ENCODE data around the gene NTRK1. TPM values are rescaled to one million over a fixed set of nuclear protein-coding genes. Genes with fewer than 3 reads are reported as not detected.
A peak's percentile ranks its signal among the peaks of the same experiment; 100 is the strongest.

NTRK1 gene
- total and polyA plus RNA-seq, 2 of the 4 experiments (the other 2 are of a cell fraction), result not detected

GRCh38 chr1:156906206-156906906, 45.7 kb downstream of the NTRK1 start:
- Histone ChIP-seq H4K8ac (ENCODE audit: low read depth in 2 of 2, low read length in 2 of 2) (0 out of 4 replicates have a peak overlapping the region, but pooled peaks of 1 of the 2 experiments have one; percentile 27), H2BK20ac (ENCODE audit: low read depth, low read length) (no peak overlapping the region), H3K27ac (ENCODE audit: insufficient read depth, low read length) (no peak overlapping the region), H4K20me1 (ENCODE audit: insufficient read depth, low read length) (peaks cover 3% of the 10 kb centered on the region), H2BK5ac (ENCODE audit: low read depth, low read length, poor library complexity, severe bottlenecking) (peak overlapping the region; percentile 35), H2AK5ac (ENCODE audit: low read depth, low read length) (peak overlapping the region; percentile 72), H2BK120ac (ENCODE audit: low read depth, low read length) (no peak overlapping the region), H3K18ac (ENCODE audit: low read depth, low read length) (no peak overlapping the region), H3K14ac (replicated peaks; ENCODE audit: low read depth, low read length) (no peak overlapping the region), H2BK15ac (ENCODE audit: low read depth, low read length) (no peak overlapping the region), H3K23ac (ENCODE audit: low read depth, low read length) (no peak overlapping the region), H3K27me3 (ENCODE audit: control insufficient read depth, insufficient read depth, low read length) (no peaks in the 10 kb centered on the region), H2AK9ac (replicated peaks; ENCODE audit: low read depth, low read length, poor library complexity) (peak overlapping the region; percentile 63), H4K91ac (ENCODE audit: insufficient read depth, low read depth, low read length) (no peak overlapping the region), H2AFZ (replicated peaks; ENCODE audit: low read length, poor library complexity) (no peak overlapping the region), H3K9me1 (ENCODE audit: insufficient read depth, low read length) (peaks cover 4% of the 10 kb centered on the region; the same call in 1 of the 2 replicates), H3K9ac (ENCODE audit: low read depth, low read length) (no peak overlapping the region), H3K4me1 (ENCODE audit: control insufficient read depth, insufficient read depth, low read length) (peaks cover 19% of the 10 kb centered on the region), H3K56ac (ENCODE audit: extremely low read depth, insufficient read depth, low read length) (no peak overlapping the region), H3K9me3 (ENCODE audit: control insufficient read depth, insufficient read depth, low read length) (no peaks in the 10 kb centered on the region), H3K79me1 (ENCODE audit: low read depth in 1 of 2, low read length in 2 of 2) (peaks cover 0 to 59% of the 10 kb centered on the region in 2 experiments; a peak in 2 of 4 replicates), H3K4me3 (ENCODE audit: insufficient read depth, low read depth, low read length) (no peak overlapping the region), H4K5ac (ENCODE audit: low read depth, low read length) (no peak overlapping the region), H3K36me3 (ENCODE audit: control insufficient read depth, insufficient read depth, low read length) (peaks cover 14% of the 10 kb centered on the region), H3K4ac (ENCODE audit: low read depth, low read length) (peak overlapping the region; percentile 42; the same call in 1 of the 2 replicates), H3K4me2 (ENCODE audit: low read depth, low read length) (no peak overlapping the region)
- intact Hi-C loops (cut with micrococcal nuclease) (no loop called here), dilution Hi-C loops (cut with HindIII; ENCODE audit: low sequenced_read_pairs, unreplicated experiment) (no loop called here), in situ Hi-C loops (cut with MboI; ENCODE audit: low sequenced_read_pairs) (no loop called here)
- WGBS, 2 experiments (ENCODE audit: extremely low coverage in 2 of 2, insufficient read length in 1 of 2), result 93% methylated on average over 5 of the region's 16 CpGs; no CpG with 5 or more reads in 1 of the 2 experiments
- no TSS peak for BruUV-seq (replicated peaks)
- ChIA-PET CTCF (no interaction called here), POLR2A (ENCODE audit: unreplicated experiment) (no interaction called here)
- TF ChIP-seq POLR2A (IDR thresholded peaks at IDR 0.05; ENCODE audit: low read depth, low read length) (no peak), RAD21 (IDR thresholded peaks at IDR 0.05; ENCODE audit: low read length) (no peak), MAFK (IDR thresholded peaks at IDR 0.05; ENCODE audit: low read depth, low read length) (no peak), RCOR1 (IDR thresholded peaks at IDR 0.05; ENCODE audit: insufficient replicate concordance, low read length) (no peak), CTCF (conservative IDR thresholded peaks at IDR 0.05; ENCODE audit: low read depth, low read length) (no peak), FOS (IDR thresholded peaks at IDR 0.05; ENCODE audit: low read depth, low read length) (no peak), CEBPB (IDR thresholded peaks at IDR 0.05; ENCODE audit: low read depth, low read length) (no peak), MXI1 (IDR thresholded peaks at IDR 0.05; ENCODE audit: borderline replicate concordance, low read depth, low read length) (no peak), SMC3 (IDR thresholded peaks at IDR 0.05; ENCODE audit: low read depth, low read length) (no peak), MAZ (IDR thresholded peaks at IDR 0.05; ENCODE audit: borderline replicate concordance, low read depth, low read length) (no peak), USF2 (IDR thresholded peaks at IDR 0.05; ENCODE audit: low read depth, low read length) (no peak)
- no peak for ATAC-seq (ENCODE audit: low read depth)
- no peak for DNase-seq
